HepG2 (cell line): ENCODE data around the gene FEM1B. TPM values are rescaled to one million over a fixed set of nuclear protein-coding genes. Genes with fewer than 3 reads are reported as not detected.

Experiments
- AHR ChIP-seq: IDR thresholded peaks from 2 replicates; pipeline ENCODE4 v1.6.1; 2018; ENCODE audit warnings: missing genetic modification reagents, missing compliant biosample characterization
- AKAP8 ChIP-seq: sonication (generic); formaldehyde crosslinking; IDR thresholded peaks from 2 replicates; pipeline ENCODE4 v1.5.1; 2020; ENCODE audit warnings: mild to moderate bottlenecking, missing genetic modification reagents
- ARNT2 ChIP-seq: sonication (generic); formaldehyde crosslinking; IDR thresholded peaks from 2 replicates; pipeline ENCODE4 v1.8.0; 2022; ENCODE audit warnings: mild to moderate bottlenecking, low read depth, missing genetic modification reagents, moderate library complexity
- ATF7 ChIP-seq, 2 experiments: fragments of 450-650 bp in 1 of 2; sonication (generic) in 1 of 2; formaldehyde crosslinking in 1 of 2; IDR thresholded peaks; 2 replicates each; pipeline versions ENCODE4 v1.4.0 to v1.6.1; 2016 to 2020; ENCODE audit warnings: antibody characterized with exemption in 1 of 2, mild to moderate bottlenecking in 1 of 2, missing genetic modification reagents in 1 of 2
- CEBPB ChIP-seq: IDR thresholded peaks from 2 replicates; pipeline ENCODE4 v1.6.1; 2011; ENCODE audit warnings: low read depth, low read length, improper control_type of control experiment, borderline replicate concordance
- HIVEP1 ChIP-seq: sonication (generic); formaldehyde crosslinking; IDR thresholded peaks from 2 replicates; pipeline ENCODE4 v1.4.0; 2020; ENCODE audit warnings: mild to moderate bottlenecking, missing genetic modification reagents
- HOMEZ ChIP-seq: IDR thresholded peaks from 2 replicates; pipeline ENCODE4 v1.6.1; 2016; ENCODE audit warnings: low read depth
- NFYB ChIP-seq: sonication (generic); formaldehyde crosslinking; IDR thresholded peaks from 2 replicates; pipeline ENCODE4 v1.4.0; 2020; ENCODE audit warnings: missing genetic modification reagents
- PRDM10 ChIP-seq: sonication (generic); formaldehyde crosslinking; IDR thresholded peaks from 2 replicates; pipeline ENCODE4 v1.4.0; 2020; ENCODE audit warnings: low read depth, missing genetic modification reagents
- TEAD2 ChIP-seq: sonication (generic); formaldehyde crosslinking; IDR thresholded peaks from 2 replicates; pipeline ENCODE4 v1.9.0; 2021; ENCODE audit warnings: missing genetic modification reagents
- TGIF2 ChIP-seq: IDR thresholded peaks from 2 replicates; pipeline ENCODE4 v1.6.1; 2016; ENCODE audit warnings: control low read depth, missing compliant biosample characterization
- ZNF550 ChIP-seq: sonication (generic); formaldehyde crosslinking; IDR thresholded peaks from 2 replicates; pipeline ENCODE4 v1.4.0; 2020; ENCODE audit warnings: mild to moderate bottlenecking, missing genetic modification reagents, borderline replicate concordance
- ZNF572 ChIP-seq: sonication (generic); formaldehyde crosslinking; IDR thresholded peaks from 2 replicates; pipeline ENCODE4 v1.5.1; 2020; ENCODE audit warnings: mild to moderate bottlenecking, missing genetic modification reagents
- ZNF7 ChIP-seq: IDR thresholded peaks from 2 replicates; pipeline ENCODE4 v1.6.1; 2016; ENCODE audit warnings: missing biosample characterization, missing genetic modification reagents
- ZNF770 ChIP-seq: sonication (generic); formaldehyde crosslinking; IDR thresholded peaks from 2 replicates; pipeline ENCODE4 v1.5.0; 2020; ENCODE audit warnings: mild to moderate bottlenecking, missing genetic modification reagents
- ZNF773 ChIP-seq: sonication (generic); formaldehyde crosslinking; IDR thresholded peaks from 2 replicates; pipeline ENCODE4 v1.4.0; 2020; ENCODE audit warnings: missing genetic modification reagents, borderline replicate concordance
- ZNF776 ChIP-seq: sonication (generic); formaldehyde crosslinking; IDR thresholded peaks from 2 replicates; pipeline ENCODE4 v1.4.0; 2020; ENCODE audit warnings: mild to moderate bottlenecking, missing genetic modification reagents
- ZNF891 ChIP-seq: sonication (generic); formaldehyde crosslinking; IDR thresholded peaks from 2 replicates; pipeline ENCODE4 v1.5.0; 2020; ENCODE audit warnings: mild to moderate bottlenecking, missing genetic modification reagents
- polyA plus RNA-seq, 8 experiments: library from polyadenylated mRNA; depleted of rRNA in 3 of 8; stranded (reverse) in 7 of 8; unstranded in 1 of 8; fragments of >200 nt; fragmentation: Illumina TruSeq in 4 of 8; extraction: Trizol in 4 of 8; gene quantifications; 2 replicates each; pipeline versions ENCODE4 v1.2.1 to v1.2.3, GENCODE V29; 2011 to 2016; ENCODE audit warnings: low read depth in 4 of 8, missing spikeins in 1 of 8, mixed read lengths in 1 of 8; ENCODE audit not compliant: insufficient read depth in 1 of 8
- total RNA-seq, 5 experiments: library from RNA; depleted of rRNA; stranded (reverse); fragments of >200 nt; fragmentation: Illumina TruSeq; extraction: Trizol; gene quantifications; 2 replicates each; pipeline ENCODE4 v1.2.3, GENCODE V29; 2016; ENCODE audit warnings: low read depth in 1 of 5

Gene FEM1B
- total and polyA plus RNA-seq, 2 of the 13 experiments (the other 11 are each of a cell fraction or from before 2014, with no cell fraction given), result 38.1 to 40.0 TPM

GRCh38 chr15:68277603-68278344 lies at the start of gene FEM1B (continued):
- peak; percentile 53; the same call in 1 of the 2 replicates for TF ChIP-seq CEBPB
- TF ChIP-seq ZNF776 (CRISPR knock-in tag), result peak; percentile 53
- peak; percentile 53; the same call in 1 of the 2 replicates for TF ChIP-seq HOMEZ (CRISPR knock-in tag)
- TF ChIP-seq HIVEP1 (CRISPR knock-in tag), result peak; percentile 45
- TF ChIP-seq TEAD2 (CRISPR knock-in tag), result no peak; the same call in 1 of the 2 replicates
- 0 out of 2 replicates have a peak, but pooled peaks have one; percentile 16 for TF ChIP-seq TGIF2 (CRISPR knock-in tag)
- no peak; the same call in 1 of the 2 replicates for TF ChIP-seq AKAP8 (CRISPR knock-in tag)
- peak; percentile 67 for TF ChIP-seq ZNF891 (CRISPR knock-in tag)
- no peak; the same call in 1 of the 2 replicates for TF ChIP-seq ZNF550 (CRISPR knock-in tag)
- peak; percentile 90 for TF ChIP-seq ARNT2
- peak; percentile 52; the same call in 1 of the 2 replicates for TF ChIP-seq ZNF770 (CRISPR knock-in tag)
- no peak for TF ChIP-seq ATF7 (IDR thresholded peaks at IDR 0.05)
- no peak; the same call in 1 of the 2 replicates for TF ChIP-seq ATF7 (CRISPR knock-in tag; IDR thresholded peaks at IDR 0.05)
- TF ChIP-seq NFYB (CRISPR knock-in tag), result no peak
- TF ChIP-seq ZNF7, result no peak
- 0 out of 2 replicates have a peak, but pooled peaks have one; percentile 58 for TF ChIP-seq PRDM10 (CRISPR knock-in tag)
- TF ChIP-seq AHR, result no peak
- peak; percentile 54; the same call in 1 of the 2 replicates for TF ChIP-seq ZNF773
- no peak; the same call in 1 of the 2 replicates for TF ChIP-seq ZNF572 (CRISPR knock-in tag)
